SHP77 (cell line): ENCODE measurements around the gene UNC5CL.

Experiments used
- DNase-seq, 2 experiments: peaks; one replicate each; lab custom pipeline; 2025; lab: John Stamatoyannopoulos, UW

The UNC5CL gene

GRCh38 chr6:41063884-41064285, 24.9 kb upstream of the UNC5CL start:
- DNase-seq = no peak

GRCh38 chr6:41062056-41062455, 23.0 kb upstream of the UNC5CL start:
- no peak for DNase-seq

GRCh38 chr6:41061196-41061726, 22.2 kb upstream of the UNC5CL start:
- no peak for DNase-seq

- DNase-seq = no peak
Measured at GRCh38 chr6:41059556-41059955, 20.5 kb upstream of the UNC5CL start.

GRCh38 chr6:41058783-41059181, 19.8 kb upstream of the UNC5CL start:
- DNase-seq = no peak

- DNase-seq = no peak
Measured at GRCh38 chr6:41056768-41057490, 17.9 kb upstream of the UNC5CL start.

GRCh38 chr6:41055149-41055548, 16.1 kb upstream of the UNC5CL start:
- DNase-seq = peak; percentile 44 to 78

- no peak for DNase-seq
Measured at GRCh38 chr6:41054511-41054910, 15.5 kb upstream of the UNC5CL start.

- peak; percentile 77 to 78 for DNase-seq
Measured at GRCh38 chr6:41053041-41053440, 14.0 kb upstream of the UNC5CL start, which contains the start of gene APOBEC2. APOBEC2 (plus strand) TSS chr6:41053202; CDS start chr6:41053348, 146 bp downstream.

- DNase-seq = no peak
Measured at GRCh38 chr6:41051873-41052272, 12.9 kb upstream of the UNC5CL start.

GRCh38 chr6:41050536-41050935, 11.5 kb upstream of the UNC5CL start:
- no peak for DNase-seq

- DNase-seq = no peak
Measured at GRCh38 chr6:41049955-41050354, 10.9 kb upstream of the UNC5CL start.

GRCh38 chr6:41049521-41049920, 10.5 kb upstream of the UNC5CL start:
- DNase-seq = no peak

- DNase-seq = no peak
Measured at GRCh38 chr6:41047745-41048732, 9.0 kb upstream of the UNC5CL start.

- DNase-seq = no peak
Measured at GRCh38 chr6:41047306-41047705, 8.3 kb upstream of the UNC5CL start.

GRCh38 chr6:41046084-41046483, 7.1 kb upstream of the UNC5CL start:
- no peak for DNase-seq

- no peak for DNase-seq
Measured at GRCh38 chr6:41045664-41046063, 6.6 kb upstream of the UNC5CL start.

- DNase-seq = no peak
Measured at GRCh38 chr6:41043151-41043550, 4.1 kb upstream of the UNC5CL start.

- no peak for DNase-seq
Measured at GRCh38 chr6:41042226-41043055, 3.4 kb upstream of the UNC5CL start, which contains the start of gene TSPO2. TSPO2 (plus strand) TSS chr6:41042467; CDS start chr6:41042986, 519 bp downstream.

GRCh38 chr6:41040940-41041536, 2.0 kb upstream of the UNC5CL start:
- no peak for DNase-seq
